H1 (cell line): ENCODE measurements around the gene STBD1. TPM values are rescaled to one million over a fixed set of nuclear protein-coding genes. Genes with fewer than 3 reads are reported as not detected.
A peak's percentile ranks its signal among the peaks of the same experiment; 100 is the strongest.

Source experiments
- CTCF ChIA-PET: fragments of 300-600 bp; sonication (Branson Sonifier 250); formaldehyde crosslinking; loops from one replicate; lab custom pipeline; 2021; ENCODE audit not compliant: partially characterized antibody; lab: Charles Lee
- POLR2A ChIA-PET: fragments of 300-600 bp; sonication (Branson Sonifier 250); formaldehyde crosslinking; loops from one replicate; lab custom pipeline; 2021; ENCODE audit warnings: inconsistent platforms; ENCODE audit not compliant: partially characterized antibody; lab: Charles Lee
- DNase-seq, 2 experiments: peaks; one replicate each; pipeline versions ENCODE4 v3.0.0 to v3.0.0-alpha.2; 2010 to 2022; ENCODE audit warnings: low spot score in 2 of 2, low read depth in 1 of 2, mixed read lengths in 1 of 2
- FAIRE-seq: peaks from 2 replicates; lab custom pipeline; 2011; peaks lifted over from hg19 to GRCh38; lab: Jason Lieb, UNC
- H2AFZ ChIP-seq: 2 replicates; pipeline ENCODE4 v1.8.1; 2012; ENCODE audit warnings: low read length, inconsistent platforms
- H2AK5ac ChIP-seq: 2 replicates; pipeline ENCODE4 v1.6.1; 2013; ENCODE audit warnings: low read depth, low read length
- H2BK120ac ChIP-seq: replicated peaks from 2 replicates; pipeline ENCODE3; 2013; ENCODE audit warnings: low read depth, low read length, inconsistent platforms
- H2BK12ac ChIP-seq: 2 replicates; pipeline ENCODE4 v1.6.1; 2013; ENCODE audit warnings: low read depth, low read length
- H2BK15ac ChIP-seq: 2 replicates; pipeline ENCODE4 v1.6.1; 2013; ENCODE audit warnings: low read length
- H2BK20ac ChIP-seq: 2 replicates; pipeline ENCODE4 v1.6.1; 2013; ENCODE audit warnings: low read length
- H2BK5ac ChIP-seq: 2 replicates; pipeline ENCODE4 v1.6.1; 2013; ENCODE audit warnings: low read depth, low read length
- H3K14ac ChIP-seq: 2 replicates; pipeline ENCODE4 v1.6.1; 2013; ENCODE audit warnings: inconsistent platforms; ENCODE audit not compliant: insufficient read length
- H3K18ac ChIP-seq: 2 replicates; pipeline ENCODE4 v1.6.1; 2013; ENCODE audit warnings: low read length; ENCODE audit errors: extremely low read depth
- H3K23ac ChIP-seq: 2 replicates; pipeline ENCODE4 v1.6.1; 2013; ENCODE audit warnings: inconsistent platforms; ENCODE audit not compliant: insufficient read length
- H3K23me2 ChIP-seq: 2 replicates; pipeline ENCODE4 v1.6.1; 2013; ENCODE audit warnings: low read depth, low read length
- H3K27ac ChIP-seq: 2 replicates; pipeline ENCODE4 v1.6.1; 2011; ENCODE audit warnings: low read depth, low read length, inconsistent platforms
- H3K27me3 ChIP-seq, 4 experiments: replicated peaks in 1 of 4; 1 replicate in 1 of 4; 2 replicates in 3 of 4; pipeline versions ENCODE4 v1.6.1 to v1.8.1; 2011 to 2013; ENCODE audit warnings: low read length in 3 of 4, mild to moderate bottlenecking in 3 of 4, inconsistent platforms in 2 of 4, mixed read lengths in 2 of 4, moderate library complexity in 1 of 4; ENCODE audit not compliant: control insufficient read depth in 3 of 4, insufficient read depth in 3 of 4; ENCODE audit errors: extremely low read depth in 1 of 4
- H3K36me3 ChIP-seq, 4 experiments: 2 replicates each; pipeline versions ENCODE4 v1.6.1 to v1.8.1; 2011 to 2013; ENCODE audit warnings: mild to moderate bottlenecking in 4 of 4, low read length in 3 of 4, moderate library complexity in 2 of 4, control low read depth in 1 of 4, inconsistent platforms in 1 of 4; ENCODE audit not compliant: insufficient read depth in 4 of 4, control insufficient read depth in 2 of 4
- H3K4ac ChIP-seq: replicated peaks from 2 replicates; pipeline ENCODE3; 2013; ENCODE audit warnings: low read length, low read depth, mixed read lengths, inconsistent platforms; ENCODE audit not compliant: insufficient read length
- H3K4me1 ChIP-seq, 4 experiments: replicated peaks in 1 of 4; 1 replicate in 1 of 4; 2 replicates in 3 of 4; pipeline versions ENCODE4 v1.6.1 to v1.8.1; 2011 to 2013; ENCODE audit warnings: low read length in 3 of 4, inconsistent platforms in 2 of 4, mixed read lengths in 1 of 4; ENCODE audit not compliant: insufficient read depth in 4 of 4, control insufficient read depth in 3 of 4
- H3K4me2 ChIP-seq, 2 experiments: 2 replicates each; pipeline versions ENCODE4 v1.6.1 to v1.8.1; 2011 to 2013; ENCODE audit warnings: low read depth in 2 of 2, low read length in 2 of 2, control low read depth in 1 of 2, inconsistent platforms in 1 of 2, mild to moderate bottlenecking in 1 of 2; ENCODE audit not compliant: insufficient read depth in 1 of 2
- H3K4me3 ChIP-seq, 4 experiments: fragments of 200-600, 300-600 bp in 1 of 4; sonication (generic), shearing (Covaris generic), sonication (Bioruptor Twin) in 1 of 4; 2 replicates each; pipeline versions ENCODE4 v1.5.1 to v1.8.1; 2011 to 2016; ENCODE audit warnings: low read length in 4 of 4, low read depth in 3 of 4, control low read depth in 2 of 4, inconsistent platforms in 2 of 4, mild to moderate bottlenecking in 2 of 4, mixed read lengths in 1 of 4, moderate library complexity in 1 of 4; ENCODE audit not compliant: insufficient read depth in 2 of 4; ENCODE audit errors: extremely low read depth in 1 of 4
- H3K56ac ChIP-seq: replicated peaks from 2 replicates; pipeline ENCODE3; 2013; ENCODE audit warnings: low read depth, mild to moderate bottlenecking, mixed read lengths, low read length, inconsistent platforms; ENCODE audit not compliant: insufficient read length
- H3K79me1 ChIP-seq: 2 replicates; pipeline ENCODE4 v1.6.1; 2013; ENCODE audit warnings: low read depth, low read length, control low read depth
- H3K79me2 ChIP-seq, 2 experiments: 2 replicates each; pipeline versions ENCODE4 v1.6.1 to v1.8.1; 2012 to 2013; ENCODE audit warnings: low read length in 2 of 2, mild to moderate bottlenecking in 2 of 2, inconsistent platforms in 1 of 2; ENCODE audit not compliant: insufficient read depth in 2 of 2, control insufficient read depth in 1 of 2
- H3K9ac ChIP-seq, 4 experiments: replicated peaks in 1 of 4; 1 replicate in 1 of 4; 2 replicates in 3 of 4; pipeline versions ENCODE4 v1.6.1 to v1.8.1; 2011 to 2013; ENCODE audit warnings: low read depth in 3 of 4, low read length in 3 of 4, control low read depth in 2 of 4, mild to moderate bottlenecking in 2 of 4, moderate library complexity in 2 of 4, inconsistent platforms in 1 of 4; ENCODE audit errors: extremely low read depth in 1 of 4
- H3K9me3 ChIP-seq, 2 experiments: 2 replicates each; pipeline versions ENCODE4 v1.6.1 to v1.8.1; 2012 to 2013; ENCODE audit warnings: mild to moderate bottlenecking in 2 of 2, moderate library complexity in 2 of 2, control low read depth in 1 of 2, inconsistent platforms in 1 of 2, low read depth in 1 of 2, low read length in 1 of 2, mixed read lengths in 1 of 2; ENCODE audit not compliant: insufficient read depth in 2 of 2
- H4K20me1 ChIP-seq, 2 experiments: replicated peaks in 1 of 2; 2 replicates each; pipeline versions ENCODE3 to v1.8.1; 2011 to 2013; ENCODE audit warnings: inconsistent platforms in 2 of 2, low read length in 2 of 2, mild to moderate bottlenecking in 1 of 2; ENCODE audit not compliant: insufficient read depth in 2 of 2, control insufficient read depth in 1 of 2
- H4K5ac ChIP-seq: 2 replicates; pipeline ENCODE4 v1.6.1; 2013; ENCODE audit warnings: low read length, low read depth, mixed read lengths, inconsistent platforms; ENCODE audit not compliant: insufficient read length
- H4K8ac ChIP-seq: 2 replicates; pipeline ENCODE4 v1.8.0; 2013; ENCODE audit warnings: mild to moderate bottlenecking, moderate library complexity, low read length, inconsistent platforms; ENCODE audit not compliant: insufficient read depth; ENCODE audit errors: extremely low read depth
- H4K91ac ChIP-seq: replicated peaks from 2 replicates; pipeline ENCODE3; 2013; ENCODE audit warnings: low read length, mixed read lengths, inconsistent platforms; ENCODE audit not compliant: insufficient read length
- WGBS, 2 experiments: shearing (Covaris generic) in 1 of 2; methylation state at CpG; one replicate each; pipeline versions ENCODE4 v1.1.6 to v1.1.7; 2013 to 2015; ENCODE audit warnings: low lambda C conversion rate in 2 of 2, mixed read lengths in 2 of 2, inconsistent platforms in 1 of 2, low coverage in 1 of 2, missing lambda C conversion rate in 1 of 2; ENCODE audit not compliant: insufficient replicate concordance in 2 of 2, insufficient coverage in 1 of 2, insufficient read length in 1 of 2; ENCODE audit errors: extremely low coverage in 1 of 2, missing lambda C conversion rate in 1 of 2; 5-methylcytosine and 5-hydroxymethylcytosine counted together
- polyA plus RNA-seq, 7 experiments: library from polyadenylated mRNA; depleted of rRNA in 3 of 7; stranded (reverse) in 5 of 7; unstranded in 2 of 7; fragments of >200 nt in 5 of 7; fragments of 200-250 nt in 2 of 7; gene quantifications; 1 replicate in 5 of 7; 2 replicates in 1 of 7; 4 replicates in 1 of 7; pipeline versions ENCODE4 v1.2.1 to v1.2.3, GENCODE V29; 2011 to 2013; ENCODE audit warnings: missing spikeins in 2 of 7, mixed read lengths in 2 of 7
- total RNA-seq: library from RNA; stranded (reverse); fragmentation: NEBNext Ultra II Directional; extraction: Animal tissue kit (Norgen Biotek cat#: 25700); gene quantifications from 2 replicates; pipeline ENCODE4 v1.2.1, GENCODE V29; 2021

Gene STBD1
- total and polyA plus RNA-seq, 2 of the 8 experiments (the other 6 are each of a cell fraction or from before 2014, with no cell fraction given), result 0.45 to 1.7 TPM

GRCh38 chr4:76271248-76271647 is 35.3 kb upstream of the STBD1 start:
- no peaks in the 10 kb centered on the region; the same call in 1 of the 2 replicates for H3K23me2 ChIP-seq
- no peak overlapping the region for H4K91ac ChIP-seq
- FAIRE-seq, result peak; percentile 7
- no peak overlapping the region for H3K18ac ChIP-seq
- H3K9me3 ChIP-seq, result no peaks in the 10 kb centered on the region
- no peak overlapping the region for H3K4me2 ChIP-seq
- no peak overlapping the region for H3K27ac ChIP-seq
- H3K56ac ChIP-seq, result no peak overlapping the region
- no peaks in the 10 kb centered on the region for H3K4me1 ChIP-seq
- H3K27me3 ChIP-seq, result peaks cover 0 to 2% (median 0%) of the 10 kb centered on the region in 4 experiments; a peak in 1 of 7 replicates
- POLR2A ChIA-PET, result no interaction called here
- H3K79me1 ChIP-seq, result no peaks in the 10 kb centered on the region
- no peak overlapping the region for H2BK20ac ChIP-seq
- no peak overlapping the region for H2BK120ac ChIP-seq
- CTCF ChIA-PET, result interaction anchor here (0.9 to 3.4 kb wide), 5 partner anchors 8 to 106 kb away, joined by 3 to 12 read pairs (median 7); no protein-coding TSS in a partner anchor
- no peak overlapping the region for H2AFZ ChIP-seq
- WGBS, 2 experiments, result 97% methylated on average over 6 of the region's 6 CpGs; no CpG with 5 or more reads in 1 of the 2 experiments
- no peaks in the 10 kb centered on the region for H3K36me3 ChIP-seq
- H4K20me1 ChIP-seq, result no peaks in the 10 kb centered on the region
- H3K4ac ChIP-seq, result no peak overlapping the region
- no peak for DNase-seq
- H4K8ac ChIP-seq, result no peak overlapping the region
- H2BK5ac ChIP-seq, result no peak overlapping the region
- no peak overlapping the region for H3K9ac ChIP-seq
- no peak overlapping the region for H4K5ac ChIP-seq
- H3K14ac ChIP-seq, result no peak overlapping the region
- H2AK5ac ChIP-seq, result no peak overlapping the region
- no peak overlapping the region for H3K4me3 ChIP-seq
- no peak overlapping the region for H2BK12ac ChIP-seq
- H3K79me2 ChIP-seq, result no peaks in the 10 kb centered on the region
- H3K23ac ChIP-seq, result no peak overlapping the region
- H2BK15ac ChIP-seq, result no peak overlapping the region
